CD4-positive, alpha-beta T cell treated with Interleukin-17A for 1 hour (primary cell): Measurements from ENCODE around the gene ZNF79.
A peak's percentile ranks its signal among the peaks of the same experiment; 100 is the strongest.

Experiments
- DNase-seq: peaks from one replicate; pipeline ENCODE4 v3.0.0-alpha.2; 2020

The ZNF79 gene

DNA sequence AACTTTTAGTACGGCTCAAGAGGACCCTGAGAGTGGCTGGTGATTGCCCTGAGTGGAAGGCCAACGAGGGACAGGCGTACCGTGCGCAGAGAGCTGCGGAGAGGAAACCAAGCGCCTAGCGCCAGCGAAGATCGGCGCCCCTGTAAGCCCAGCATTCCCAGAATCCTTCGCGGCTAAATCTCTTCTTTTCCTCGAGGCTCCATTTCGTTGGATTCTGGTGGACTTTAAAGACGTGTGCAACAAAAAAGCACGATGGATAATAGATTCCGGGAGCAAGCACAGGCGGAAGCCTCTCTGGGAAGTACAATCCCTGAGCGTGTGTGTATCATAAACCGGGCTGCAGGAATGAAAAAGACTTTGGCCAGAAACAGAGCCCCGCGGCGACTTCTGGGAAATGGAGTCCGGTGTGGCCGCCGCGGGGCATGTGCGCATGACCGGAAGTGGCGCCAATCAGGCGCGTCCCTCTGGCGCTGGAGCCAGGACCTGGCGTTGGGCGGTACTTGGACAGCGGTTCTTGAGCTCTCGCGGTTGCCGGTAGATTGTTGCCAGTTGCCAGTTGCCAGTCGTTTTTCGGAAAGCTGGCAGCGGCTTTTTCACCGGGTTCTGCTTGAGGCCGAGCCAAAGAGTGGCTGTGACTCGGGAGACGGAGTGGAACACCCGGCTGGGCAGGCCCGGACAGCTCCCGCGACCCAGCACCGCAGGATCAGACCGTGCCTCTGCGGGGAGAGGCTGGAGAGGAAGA is at the start of gene ZNF79:
Gene ZNF79 (plus strand): TSS at position 449 of the 742 bp plus-strand sequence. CDS start 406 bp downstream, outside the sequence.
- peak; percentile 90 for DNase-seq

DNA sequence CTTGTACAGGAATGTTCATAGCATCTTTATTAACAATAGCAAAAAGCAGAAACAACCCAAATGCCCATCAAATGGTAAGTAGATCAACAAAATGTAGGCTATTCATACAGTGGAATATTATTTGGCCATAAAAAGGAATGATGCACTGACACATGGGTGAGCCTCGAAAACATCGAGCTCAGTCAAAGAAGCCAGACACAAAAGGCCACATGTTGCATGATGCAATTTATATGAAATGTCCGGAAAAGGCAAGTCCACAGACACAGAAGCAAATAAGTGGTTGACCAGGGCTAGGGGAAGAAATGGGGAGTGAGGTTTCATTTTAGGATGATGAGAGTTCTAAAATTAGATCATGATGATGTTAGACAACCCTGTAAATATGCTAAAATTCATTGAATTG is 43.7 kb upstream of the ZNF79 start:
- DNase-seq: no peak

DNA sequence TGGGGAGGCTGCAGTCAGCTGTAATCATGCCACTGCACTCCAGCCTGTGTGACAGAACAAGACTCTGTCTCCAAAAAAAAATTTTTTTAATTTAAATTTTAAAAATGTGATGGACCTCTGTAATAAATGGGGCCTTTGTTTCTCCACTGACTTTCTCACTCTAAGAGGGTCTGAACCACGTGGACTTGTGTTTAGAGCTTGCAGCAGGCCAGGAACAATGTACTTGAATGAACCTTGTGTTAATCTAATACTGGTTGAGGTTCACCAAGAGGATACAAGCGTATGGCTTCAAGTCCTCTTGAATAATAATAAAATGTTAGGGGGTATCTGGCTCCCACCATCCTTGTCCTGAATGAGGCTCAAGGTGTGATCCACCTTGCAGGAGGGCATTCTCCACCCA is 41.6 kb upstream of the ZNF79 start:
- no peak for DNase-seq

DNA sequence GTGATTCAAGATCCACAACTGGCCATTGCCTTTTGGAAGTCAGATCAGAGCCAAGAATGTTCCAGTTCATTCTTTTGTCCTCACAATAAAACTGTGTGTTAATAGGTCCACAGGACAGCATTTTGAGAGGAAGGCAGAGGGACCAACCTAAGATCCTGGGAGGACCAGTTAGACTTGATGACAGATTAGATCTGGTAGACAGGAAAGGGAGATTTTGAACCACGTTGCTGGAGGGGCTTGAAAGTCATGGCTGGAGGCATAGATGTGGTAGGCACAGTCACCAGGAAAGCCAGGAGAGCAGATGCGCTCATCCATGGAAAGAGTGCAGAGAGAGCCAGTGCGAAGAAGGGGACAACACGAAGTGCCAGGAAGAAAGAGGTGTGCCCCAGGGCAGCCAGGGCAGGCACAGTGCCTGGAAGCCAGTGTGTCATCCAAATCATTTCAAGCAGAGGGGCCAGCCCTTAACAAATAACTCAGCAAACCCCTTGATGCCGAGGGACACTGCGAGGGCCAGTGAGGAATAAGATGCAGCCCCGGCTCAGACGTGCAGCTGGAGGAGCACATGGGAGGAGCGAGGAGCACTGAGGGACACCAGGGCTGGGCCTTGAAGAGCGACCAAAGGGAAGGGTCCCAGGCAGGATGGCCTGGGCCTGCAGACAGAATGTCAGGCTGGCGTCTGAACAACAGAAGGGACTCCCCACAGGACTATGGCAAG is 40.0 kb upstream of the ZNF79 start:
- DNase-seq: no peak

DNA sequence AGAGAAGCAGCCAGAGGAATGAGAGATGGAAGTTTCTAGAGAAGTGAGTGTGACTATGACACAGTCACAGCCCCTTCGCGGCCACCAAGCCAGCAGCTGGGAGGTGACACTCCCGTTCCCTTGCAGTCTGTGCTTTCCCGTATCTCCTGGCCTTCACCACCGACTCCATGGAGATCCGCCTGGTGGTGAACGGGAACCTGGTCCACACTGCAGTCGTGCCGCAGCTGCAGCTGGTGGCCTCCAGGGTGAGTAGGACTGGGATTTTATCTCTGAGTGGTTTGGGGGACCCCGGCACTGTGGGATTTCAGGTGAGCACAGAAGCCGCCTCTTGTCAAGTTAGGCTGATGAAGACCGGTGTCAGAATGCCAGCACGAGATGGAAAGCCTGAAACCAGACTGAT is 39.3 kb upstream of the ZNF79 start:
- DNase-seq: no peak

DNA sequence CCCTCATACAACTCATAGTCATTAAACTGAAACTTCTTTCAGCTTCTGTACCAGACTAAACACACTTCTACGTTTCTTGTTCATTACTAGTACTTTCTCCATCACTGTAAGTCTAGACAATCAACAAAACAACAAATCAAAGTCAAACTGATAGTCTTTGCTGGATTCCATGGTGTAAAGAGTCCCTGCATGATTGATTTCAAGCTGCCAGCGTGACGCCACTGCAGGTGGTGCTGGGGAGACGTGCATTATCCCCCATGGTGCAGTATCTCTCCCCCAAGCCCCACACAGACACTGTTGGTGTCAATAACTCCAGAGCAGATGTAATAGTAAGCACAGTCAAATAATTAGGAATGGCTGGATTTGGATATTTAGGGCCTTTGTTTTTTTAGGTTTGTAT is 37.9 kb upstream of the ZNF79 start:
- DNase-seq: no peak

DNA sequence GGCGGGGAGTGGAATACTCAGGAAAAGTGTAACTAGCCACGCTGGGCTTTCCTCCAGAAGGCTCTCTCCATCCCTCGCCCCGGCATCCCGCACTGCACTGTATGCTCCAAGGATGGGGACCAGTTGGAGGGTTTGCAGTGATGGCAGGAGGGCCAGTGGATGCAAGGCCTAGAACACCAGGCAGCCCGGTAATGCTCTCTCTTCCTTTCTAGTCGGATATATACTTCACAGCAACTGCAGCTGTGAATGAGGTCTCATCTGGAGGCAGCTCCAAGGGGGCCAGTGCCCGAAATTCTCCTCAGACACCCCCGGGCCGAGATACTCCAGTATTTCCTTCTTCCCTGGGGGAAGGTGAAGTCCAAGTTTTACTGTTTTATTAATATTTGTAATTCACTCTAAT is 37.2 kb upstream of the ZNF79 start:
- no peak for DNase-seq

- peak; percentile 90 for DNase-seq
Observed at GRCh38 chr9:127388037-127388855, 35.9 kb upstream of the ZNF79 start.

DNA sequence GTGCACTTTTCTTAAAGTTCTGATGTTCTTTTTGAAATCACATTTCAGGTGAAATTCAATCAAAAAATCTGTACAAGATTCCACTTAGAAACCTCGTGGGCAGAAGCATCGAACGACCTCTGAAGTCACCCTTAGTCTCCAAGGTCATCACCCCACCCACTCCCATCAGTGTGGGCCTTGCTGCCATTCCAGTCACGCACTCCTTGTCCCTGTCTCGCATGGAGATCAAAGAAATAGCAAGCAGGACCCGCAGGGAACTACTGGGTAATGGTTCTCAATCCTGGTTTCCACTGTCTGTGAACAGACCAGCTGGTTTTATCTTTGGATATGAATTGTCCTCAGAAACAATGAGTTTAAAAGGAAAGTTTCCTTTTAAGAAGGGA is 35.3 kb upstream of the ZNF79 start:
- DNase-seq: no peak

GRCh38 chr9:127389381-127390247 is 34.6 kb upstream of the ZNF79 start:
- no peak for DNase-seq

DNA sequence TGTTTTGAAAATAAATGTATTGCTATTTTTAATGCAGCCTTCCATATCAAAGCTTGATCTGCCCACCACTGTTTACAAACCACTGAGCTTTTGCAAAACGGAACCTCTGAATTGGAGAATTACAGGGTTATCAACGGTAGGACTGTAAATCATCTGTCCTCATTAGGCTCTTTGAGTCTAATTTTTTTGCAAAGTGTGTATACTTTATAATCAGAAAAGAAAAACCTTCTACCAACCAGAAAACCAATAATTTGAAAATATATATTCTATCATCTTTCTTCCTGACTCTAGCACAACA is 34.0 kb upstream of the ZNF79 start:
- DNase-seq: no peak

- no peak for DNase-seq
Observed at GRCh38 chr9:127390563-127390962, 33.6 kb upstream of the ZNF79 start.

- DNase-seq: no peak
Observed at GRCh38 chr9:127392166-127392565, 32.0 kb upstream of the ZNF79 start.

GRCh38 chr9:127392976-127393375 is 31.2 kb upstream of the ZNF79 start:
- no peak for DNase-seq

GRCh38 chr9:127393645-127394044 is 30.5 kb upstream of the ZNF79 start:
- DNase-seq: no peak

- no peak for DNase-seq
Observed at GRCh38 chr9:127395497-127396252, 28.5 kb upstream of the ZNF79 start.

DNA sequence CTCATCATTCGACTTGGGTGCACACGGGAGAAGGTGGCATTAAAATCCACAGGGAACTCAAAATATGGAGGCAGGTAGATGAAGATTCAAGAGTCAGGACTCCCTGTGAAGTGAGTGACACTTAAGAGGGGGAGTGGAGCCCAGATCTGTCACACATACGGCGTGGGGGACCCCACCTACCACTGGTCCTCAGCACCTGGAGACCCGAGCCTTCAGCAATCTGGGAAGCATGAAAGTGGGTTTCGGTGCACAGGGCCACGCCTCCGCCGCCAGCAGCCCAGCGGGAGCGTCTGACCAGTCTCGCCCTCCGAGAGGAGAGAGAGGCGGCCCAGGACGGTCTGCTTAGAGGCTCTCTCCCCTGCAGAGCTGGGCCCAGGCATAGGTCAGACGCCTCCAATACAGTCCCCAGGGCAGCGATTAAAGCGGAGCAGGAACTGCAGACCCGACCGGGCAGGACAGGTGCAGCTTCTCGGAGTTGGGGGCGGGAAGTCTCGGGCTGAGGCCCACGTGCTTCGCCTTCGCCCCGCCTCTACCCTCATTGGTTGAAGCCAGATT is 27.9 kb upstream of the ZNF79 start:
- no peak for DNase-seq

GRCh38 chr9:127396808-127397645 is 27.2 kb upstream of the ZNF79 start, which contains the start of gene SLC2A8:
Gene SLC2A8 (plus strand): TSS chr9:127397169. CDS start chr9:127397231, 62 bp downstream.
- peak; percentile 98 for DNase-seq

GRCh38 chr9:127397646-127398274 is 26.4 kb upstream of the ZNF79 start:
- peak; percentile 22 for DNase-seq

DNA sequence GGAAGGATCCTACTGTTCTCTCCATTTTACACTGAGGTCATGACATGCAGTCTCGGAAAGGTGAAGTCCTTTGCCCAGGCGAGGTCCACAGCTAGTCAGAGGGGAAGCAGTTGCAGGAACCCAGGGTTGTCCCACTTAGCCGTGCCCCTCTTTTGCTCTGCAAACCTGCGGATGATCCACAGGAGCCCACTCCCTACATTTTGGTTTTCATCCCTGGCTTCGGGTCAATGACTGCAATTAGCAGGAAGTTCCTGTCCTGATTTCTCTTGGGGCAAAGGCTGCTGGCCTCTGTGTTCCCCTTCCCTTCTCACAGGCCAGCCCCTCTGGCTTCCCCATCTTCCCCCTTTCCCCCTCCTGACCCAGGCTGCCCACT is 25.9 kb upstream of the ZNF79 start:
- no peak for DNase-seq
